PC-9 (cell line): ENCODE measurements around the gene SRGAP1. TPM values are rescaled to one million over a fixed set of nuclear protein-coding genes. Genes with fewer than 3 reads are reported as not detected.

Experiments
- BruUV-seq: library from RNA; stranded (reverse); fragments of 400-500 nt; replicated peaks from 2 replicates; lab custom pipeline; 2021; lab: Mats Ljungman, UMichigan
- CTCF ChIA-PET: fragments of 300-600 bp; sonication (Branson Sonifier 250); formaldehyde crosslinking; loops from one replicate; lab custom pipeline; 2022; ENCODE audit warnings: antibody characterized with exemption; lab: Charles Lee
- POLR2A ChIA-PET: fragments of 300-600 bp; sonication (Branson Sonifier 250); formaldehyde crosslinking; loops from one replicate; lab custom pipeline; 2022; ENCODE audit warnings: antibody characterized with exemption; ENCODE audit not compliant: unreplicated experiment; lab: Charles Lee
- DNase-seq, 2 experiments: peaks; one replicate each; pipeline versions ENCODE4 v3.0.0 to v3.0.0-alpha.2; 2015 to 2022; ENCODE audit warnings: mixed read lengths in 1 of 2
- H2AFZ ChIP-seq: fragments of 200-600 bp; sonication (generic); 2 replicates; pipeline ENCODE4 v1.8.1; 2017; ENCODE audit warnings: antibody characterized with exemption
- H3F3A ChIP-seq: fragments of 200-600 bp; sonication (generic); 2 replicates; pipeline ENCODE4 v1.8.1; 2017; ENCODE audit warnings: antibody characterized with exemption, mild to moderate bottlenecking, low read depth; ENCODE audit not compliant: insufficient read depth
- H3K27ac ChIP-seq: fragments of 200-600 bp; sonication (generic); 2 replicates; pipeline ENCODE4 v1.6.1; 2016; ENCODE audit warnings: mixed run types
- H3K27me3 ChIP-seq: fragments of 200-600 bp; sonication (generic); 2 replicates; pipeline ENCODE4 v1.6.1; 2016; ENCODE audit warnings: low read depth, mixed run types; ENCODE audit not compliant: insufficient read depth
- H3K36me3 ChIP-seq: fragments of 200-600 bp; sonication (generic); 2 replicates; pipeline ENCODE4 v1.6.1; 2016; ENCODE audit warnings: low read depth, mixed run types
- H3K4me1 ChIP-seq: fragments of 200-600 bp; sonication (generic); replicated peaks from 2 replicates; pipeline ENCODE4 v1.6.1; 2016; ENCODE audit warnings: mixed run types; ENCODE audit not compliant: insufficient read depth
- H3K4me2 ChIP-seq: fragments of 200-600 bp; sonication (generic); 2 replicates; pipeline ENCODE4 v1.6.1; 2017; ENCODE audit warnings: mixed run types
- H3K4me3 ChIP-seq: fragments of 200-600 bp; sonication (generic); 2 replicates; pipeline ENCODE4 v1.6.1; 2016; ENCODE audit warnings: mixed run types
- H3K79me2 ChIP-seq: fragments of 200-600 bp; sonication (generic); 2 replicates; pipeline ENCODE4 v1.6.1; 2017; ENCODE audit warnings: low read depth, mixed run types
- H3K9me2 ChIP-seq: fragments of 200-600 bp; sonication (generic); 2 replicates; pipeline ENCODE4 v1.8.1; 2017; ENCODE audit warnings: mild to moderate bottlenecking; ENCODE audit not compliant: insufficient read depth
- H3K9me3 ChIP-seq: fragments of 200-600 bp; sonication (generic); 2 replicates; pipeline ENCODE4 v1.8.1; 2016; ENCODE audit warnings: low read depth; ENCODE audit not compliant: insufficient read depth
- H4K20me1 ChIP-seq: fragments of 200-600 bp; sonication (generic); 2 replicates; pipeline ENCODE4 v1.8.1; 2017; ENCODE audit not compliant: insufficient read depth
- EZH2 ChIP-seq: fragments of 200-600 bp; sonication (generic); IDR thresholded peaks from 2 replicates; pipeline ENCODE4 v1.8.0; 2017; ENCODE audit warnings: antibody characterized with exemption, low read depth
- intact Hi-C: fragments of 100-400 bp; cut with micrococcal nuclease; formaldehyde crosslinking; loops from one replicate; pipeline ENCODE4 v1.10.0; 2022; ENCODE audit not compliant: unreplicated experiment
- total RNA-seq: library from RNA; stranded (reverse); gene quantifications from 2 replicates; pipeline ENCODE4 v1.2.3, GENCODE V29; 2021
- TF ChIP-seq, protein P1 (sequence below): fragments of 200-600 bp; sonication (generic); conservative IDR thresholded peaks from 2 replicates; pipeline ENCODE4 v1.6.1; 2017; ENCODE audit warnings: mixed run types, antibody characterized with exemption, mild to moderate bottlenecking, moderate library complexity

Gene SRGAP1
- total RNA-seq, 1 experiment from 2014 or later: 24.5 TPM

DNA sequence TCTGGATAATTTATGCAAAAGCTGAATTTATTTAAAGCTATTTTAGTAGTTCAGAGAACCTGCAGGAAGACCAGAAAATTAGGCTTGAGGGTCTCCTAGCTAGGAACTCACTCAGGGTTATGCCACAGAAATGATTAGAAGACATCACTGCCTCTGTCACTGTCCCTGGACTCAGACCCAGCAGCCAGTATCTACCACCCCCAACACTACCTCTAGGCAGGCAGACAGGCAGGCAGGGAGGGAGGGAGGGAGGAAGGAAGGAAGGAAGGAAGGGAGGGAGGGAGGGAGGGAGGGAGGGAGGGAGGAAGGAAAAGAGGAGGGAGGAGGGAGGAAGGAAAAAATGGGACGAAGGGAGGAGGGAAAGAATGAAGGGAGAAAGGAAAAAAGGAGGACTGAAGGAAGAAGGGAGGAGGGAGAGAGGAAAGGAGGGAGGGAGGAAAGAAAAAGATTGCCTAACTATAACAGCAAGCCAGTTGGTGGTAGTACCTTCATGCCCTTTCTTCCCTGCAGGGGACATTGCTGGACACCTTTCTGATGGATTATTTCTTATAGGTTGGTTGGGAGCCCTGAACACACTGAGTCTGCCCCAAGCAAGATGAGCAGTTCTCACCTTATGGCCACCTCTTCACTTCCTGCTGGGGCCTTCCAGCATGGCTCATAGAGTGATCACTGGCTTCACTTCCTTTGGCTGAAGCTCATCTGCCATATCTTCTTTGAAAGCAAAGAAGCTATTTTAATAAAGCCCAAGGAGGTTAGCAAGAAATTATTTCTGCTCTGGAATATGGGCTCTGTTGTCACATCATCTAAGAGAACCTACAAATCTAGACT, 327.9 kb downstream of the SRGAP1 start:
- Histone ChIP-seq H3K9me3 (0 out of 2 replicates have a peak, but pooled peaks cover 3% of the 10 kb centered on the region), H3K4me3 (no peak overlapping the region), H3K9me2 (no peaks in the 10 kb centered on the region), H2AFZ (no peak overlapping the region), H3K79me2 (no peaks in the 10 kb centered on the region), H3K27ac (peak overlapping the region; percentile 61), H4K20me1 (no peaks in the 10 kb centered on the region), H3F3A (peaks cover 11% of the 10 kb centered on the region), H3K4me1 (peaks cover 33% of the 10 kb centered on the region), H3K4me2 (peak overlapping the region; percentile 53), H3K27me3 (no peaks in the 10 kb centered on the region), H3K36me3 (no peaks in the 10 kb centered on the region)
- no TSS peak for BruUV-seq
- no peak for DNase-seq
- CTCF ChIA-PET: no interaction called here
- POLR2A ChIA-PET: interaction anchor here (0.7 kb wide), 1 partner anchor 73 kb away, joined by 5 read pairs; no protein-coding TSS in a partner anchor
- TF ChIP-seq EZH2: no peak
- TF ChIP-seq, protein P1, sequence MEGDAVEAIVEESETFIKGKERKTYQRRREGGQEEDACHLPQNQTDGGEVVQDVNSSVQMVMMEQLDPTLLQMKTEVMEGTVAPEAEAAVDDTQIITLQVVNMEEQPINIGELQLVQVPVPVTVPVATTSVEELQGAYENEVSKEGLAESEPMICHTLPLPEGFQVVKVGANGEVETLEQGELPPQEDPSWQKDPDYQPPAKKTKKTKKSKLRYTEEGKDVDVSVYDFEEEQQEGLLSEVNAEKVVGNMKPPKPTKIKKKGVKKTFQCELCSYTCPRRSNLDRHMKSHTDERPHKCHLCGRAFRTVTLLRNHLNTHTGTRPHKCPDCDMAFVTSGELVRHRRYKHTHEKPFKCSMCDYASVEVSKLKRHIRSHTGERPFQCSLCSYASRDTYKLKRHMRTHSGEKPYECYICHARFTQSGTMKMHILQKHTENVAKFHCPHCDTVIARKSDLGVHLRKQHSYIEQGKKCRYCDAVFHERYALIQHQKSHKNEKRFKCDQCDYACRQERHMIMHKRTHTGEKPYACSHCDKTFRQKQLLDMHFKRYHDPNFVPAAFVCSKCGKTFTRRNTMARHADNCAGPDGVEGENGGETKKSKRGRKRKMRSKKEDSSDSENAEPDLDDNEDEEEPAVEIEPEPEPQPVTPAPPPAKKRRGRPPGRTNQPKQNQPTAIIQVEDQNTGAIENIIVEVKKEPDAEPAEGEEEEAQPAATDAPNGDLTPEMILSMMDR: no peak
- intact Hi-C loops: no loop called here

DNA sequence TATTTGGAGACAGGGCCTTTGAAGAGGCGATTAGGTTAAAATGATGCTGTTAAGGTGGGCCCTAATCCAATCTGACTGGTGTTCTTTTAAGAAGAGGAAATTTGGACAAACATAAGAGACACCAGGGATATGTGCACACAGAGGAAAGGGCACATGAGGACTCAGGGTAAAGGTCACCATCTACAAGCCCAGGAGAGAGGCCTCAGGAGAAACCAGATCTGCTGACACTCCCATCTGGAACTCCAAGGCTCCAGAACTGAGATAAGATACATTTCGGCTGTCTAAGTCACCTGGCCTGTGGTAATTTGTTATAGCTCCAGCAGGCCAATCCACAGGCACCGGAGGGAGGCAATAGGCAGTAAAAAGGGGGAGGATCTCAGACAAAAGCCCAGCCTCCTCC, 329.0 kb downstream of the SRGAP1 start:
- no peaks in the 10 kb centered on the region for H3K36me3 ChIP-seq
- H2AFZ ChIP-seq: no peak overlapping the region
- peak overlapping the region; percentile 18 for H3K4me2 ChIP-seq
- BruUV-seq: no TSS peak
- no peaks in the 10 kb centered on the region for H3K79me2 ChIP-seq
- H3K4me1 ChIP-seq: peaks cover 41% of the 10 kb centered on the region
- H3K4me3 ChIP-seq: no peak overlapping the region
- ChIA-PET POLR2A (no interaction called here), CTCF (interaction anchor here (0.6 kb wide), 1 partner anchor 10 kb away, joined by 5 read pairs; no protein-coding TSS in a partner anchor)
- no peak for DNase-seq
- TF ChIP-seq EZH2: no peak
- H3K27ac ChIP-seq: no peak overlapping the region
- no peaks in the 10 kb centered on the region for H3K9me2 ChIP-seq
- no peaks in the 10 kb centered on the region for H3K27me3 ChIP-seq
- intact Hi-C loops: no loop called here
- 0 out of 2 replicates have a peak, but pooled peaks cover 3% of the 10 kb centered on the region for H3K9me3 ChIP-seq
- no peaks in the 10 kb centered on the region for H4K20me1 ChIP-seq
- peaks cover 11% of the 10 kb centered on the region for H3F3A ChIP-seq

DNA sequence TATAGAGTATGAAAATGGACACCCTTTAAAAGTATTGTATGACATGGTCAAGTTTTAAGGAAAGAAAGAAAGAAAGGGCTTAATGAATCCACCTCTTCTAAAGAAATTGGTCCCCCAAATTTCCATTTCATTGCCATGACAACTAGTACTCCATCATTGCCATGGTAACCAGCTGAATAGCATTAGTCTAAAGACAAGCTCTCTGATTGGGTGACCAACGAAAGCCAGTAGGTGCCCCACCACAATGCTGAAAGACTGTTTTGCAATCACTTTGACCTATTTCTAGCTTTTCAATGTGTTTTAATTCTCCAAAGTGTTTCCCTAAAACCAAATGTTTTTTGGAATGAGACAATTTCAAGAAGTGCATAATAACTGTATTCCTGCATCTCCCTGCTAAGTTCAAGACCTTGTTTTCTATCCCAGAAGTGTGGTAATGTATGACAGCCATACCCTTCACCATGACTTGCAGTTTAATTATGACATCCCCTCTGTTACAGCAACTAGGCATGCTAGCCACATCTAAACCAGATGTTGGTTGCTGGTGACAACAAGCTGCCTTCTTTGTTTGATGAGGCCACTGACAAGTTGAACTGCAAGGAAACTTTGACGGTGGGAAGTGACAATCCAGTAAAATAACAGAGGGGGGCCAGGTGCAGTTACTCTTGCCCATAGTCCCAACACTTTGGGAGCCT, 330.9 kb downstream of the SRGAP1 start:
- CTCF ChIA-PET: no interaction called here
- Histone ChIP-seq H3F3A (peaks cover 17% of the 10 kb centered on the region), H3K4me1 (peaks cover 48% of the 10 kb centered on the region), H3K79me2 (no peaks in the 10 kb centered on the region), H3K27ac (no peak overlapping the region), H3K27me3 (no peaks in the 10 kb centered on the region), H3K9me2 (no peaks in the 10 kb centered on the region), H3K4me2 (no peak overlapping the region), H3K9me3 (0 out of 2 replicates have a peak, but pooled peaks cover under 1% of the 10 kb centered on the region), H4K20me1 (no peaks in the 10 kb centered on the region), H3K4me3 (no peak overlapping the region), H2AFZ (no peak overlapping the region), H3K36me3 (no peaks in the 10 kb centered on the region)
- DNase-seq: no peak
- POLR2A ChIA-PET: no interaction called here
- intact Hi-C loops: no loop called here
- BruUV-seq: no TSS peak
- TF ChIP-seq EZH2: no peak
- TF ChIP-seq, protein P1: no peak
